Activated CD4-positive, alpha-beta T cell treated with anti-CD3 and anti-CD28 coated beads for 36 hours (primary cell): ENCODE results near the gene SLC7A6. TPM values are rescaled to one million over a fixed set of nuclear protein-coding genes. Genes with fewer than 3 reads are reported as not detected.
"Not testable (repeated sequence)": the region's sequence is repeated elsewhere in the genome, so short reads cannot be mapped to it uniquely, and the experiment has no call there.

Source experiments
- ATAC-seq: fragments of 200-7000 bp; cut with Tn5 transposase; one replicate; pipeline ENCODE4 v1.10.0; 2021; ENCODE audit warnings: mild to moderate bottlenecking, moderate library complexity
- CTCF ChIA-PET: fragments of 350-600 bp; sonication (Branson Sonifier 250); formaldehyde crosslinking; loops from one replicate; lab custom pipeline; 2021; ENCODE audit warnings: antibody characterized with exemption; lab: Charles Lee
- POLR2A ChIA-PET: fragments of 350-600 bp; sonication (Branson Sonifier 250); formaldehyde crosslinking; loops from one replicate; lab custom pipeline; 2021; ENCODE audit warnings: antibody characterized with exemption, inconsistent platforms; lab: Charles Lee
- DNase-seq: peaks from one replicate; pipeline ENCODE4 v3.0.0-alpha.2; 2020
- H3K27ac Mint-ChIP-seq: one replicate; pipeline ENCODE4 v1.8.0; 2021; ENCODE audit warnings: mixed read lengths
- H3K27me3 Mint-ChIP-seq: one replicate; pipeline ENCODE4 v1.8.0; 2021; ENCODE audit warnings: mixed read lengths
- H3K36me3 Mint-ChIP-seq: one replicate; pipeline ENCODE4 v1.8.0; 2021; ENCODE audit warnings: low read depth, mixed read lengths
- H3K4me1 Mint-ChIP-seq: one replicate; pipeline ENCODE4 v1.8.0; 2021; ENCODE audit warnings: mixed read lengths
- H3K4me3 Mint-ChIP-seq: one replicate; pipeline ENCODE4 v1.8.0; 2021; ENCODE audit warnings: mild to moderate bottlenecking, moderate library complexity, mixed read lengths
- H3K9me3 Mint-ChIP-seq: one replicate; pipeline ENCODE4 v1.8.0; 2021; ENCODE audit warnings: low read depth, mixed read lengths
- intact Hi-C, 2 experiments: fragments of 100-400 bp; cut with DNase I in 1 of 2; cut with micrococcal nuclease in 1 of 2; formaldehyde crosslinking; loops; one replicate each; pipeline versions ENCODE4 v1.14.2 to v1.15.1; 2022 to 2024; cut with DNase I, micrococcal nuclease
- total RNA-seq, 2 experiments: library from RNA; stranded (reverse); gene quantifications; one replicate each; pipeline ENCODE4 v1.2.3, GENCODE V29; 2021

Gene SLC7A6
- total RNA-seq, 2 experiments from 2014 or later: 55.7 to 58.7 TPM

DNA sequence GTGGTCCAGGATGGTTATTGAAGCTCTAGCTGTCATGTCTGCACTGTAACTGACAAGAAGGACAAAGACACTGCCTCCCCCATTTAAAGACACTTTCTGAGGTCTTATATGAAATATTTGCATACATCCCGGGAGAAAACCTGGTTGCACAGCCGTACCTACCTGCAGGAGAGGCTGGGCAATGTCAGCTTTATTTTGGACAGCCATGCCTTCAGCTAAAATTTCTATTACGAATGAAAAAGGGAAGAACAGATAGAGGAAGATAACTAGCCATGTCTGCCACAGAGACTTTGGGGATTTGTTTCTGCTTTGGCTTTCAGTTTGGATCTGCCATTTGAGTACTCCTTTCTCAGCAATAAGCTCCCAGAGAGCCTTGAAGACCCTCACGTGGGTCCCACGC, 19.0 kb downstream of the SLC7A6 start:
- DNase-seq: no peak
- CTCF ChIA-PET: interaction anchor here (0.8 to 4.5 kb wide), 11 partner anchors 9 to 199 kb away, joined by 3 to 67 read pairs (median 4); partner anchors contain the start of genes PRMT7, SLC7A6 and SLC7A6OS
- peaks cover 72% of the 10 kb centered on the region for H3K36me3 Mint-ChIP-seq
- peak overlapping the region; percentile 34 for H3K4me3 Mint-ChIP-seq
- no peaks in the 10 kb centered on the region for H3K9me3 Mint-ChIP-seq
- no peak for ATAC-seq
- H3K27ac Mint-ChIP-seq: peak overlapping the region; percentile 96
- H3K4me1 Mint-ChIP-seq: peaks cover 89% of the 10 kb centered on the region
- intact Hi-C loops: no loop called here
- POLR2A ChIA-PET: interaction anchor here (0.5 to 0.7 kb wide), 2 partner anchors 14 to 90 kb away, joined by 3 read pairs; no protein-coding TSS in a partner anchor
- no peaks in the 10 kb centered on the region for H3K27me3 Mint-ChIP-seq

DNA sequence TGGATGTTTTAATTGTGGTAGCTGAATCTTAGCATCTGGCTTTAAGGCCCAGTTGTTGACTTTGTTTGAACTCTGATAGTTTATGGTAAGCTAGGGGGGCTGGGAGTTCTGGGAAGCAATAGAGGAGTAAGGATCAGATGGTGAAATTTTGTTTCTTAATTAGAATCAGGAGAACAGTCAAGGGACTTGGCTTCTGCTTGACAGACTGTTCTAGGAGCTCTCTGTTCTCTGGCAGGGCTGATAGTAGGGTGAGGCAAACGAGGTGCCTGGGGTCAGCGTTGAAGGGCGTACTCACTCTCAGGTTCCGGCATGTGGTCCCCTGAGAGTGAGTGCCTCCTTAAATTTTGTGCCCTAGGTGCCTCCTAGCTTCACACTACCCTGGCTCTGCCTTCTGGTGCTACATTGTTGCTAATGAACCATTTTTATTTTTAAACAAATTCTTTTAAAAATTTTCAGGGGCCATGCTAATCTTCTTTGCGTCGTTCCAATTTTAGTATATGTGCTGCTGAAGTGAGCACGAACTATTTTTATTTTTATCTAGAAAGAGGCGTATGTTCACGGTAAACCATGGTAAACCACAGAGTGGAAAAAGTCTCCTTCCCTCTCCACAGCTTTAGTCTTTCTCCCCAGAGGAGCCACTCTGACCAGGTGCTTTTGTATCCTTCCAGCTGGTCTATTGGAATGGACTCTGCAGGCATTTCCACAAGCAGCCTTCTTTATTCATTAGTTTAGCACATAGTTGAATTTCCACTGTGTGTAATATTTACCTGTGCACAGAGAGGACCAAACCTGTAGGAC, 19.7 kb downstream of the SLC7A6 start:
- Mint-ChIP-seq H3K36me3 (peaks cover 70% of the 10 kb centered on the region), H3K27ac (peak overlapping the region; percentile 96), H3K27me3 (no peaks in the 10 kb centered on the region), H3K4me3 (peak overlapping the region; percentile 34), H3K9me3 (no peaks in the 10 kb centered on the region), H3K4me1 (peaks cover 94% of the 10 kb centered on the region)
- ATAC-seq: peak; percentile 23
- peak; percentile 46 for DNase-seq
- POLR2A ChIA-PET: interaction anchor here (0.5 to 0.6 kb wide), 2 partner anchors 15 to 21 kb away, joined by 3 to 5 read pairs; no protein-coding TSS in a partner anchor
- intact Hi-C loops: loop anchor here in 1 of 2 experiments (2.0 kb wide), 1 partner anchor 19 kb away; the partner anchor contains the start of gene SLC7A6
- CTCF ChIA-PET: interaction anchor here (0.8 to 4.5 kb wide), 12 partner anchors 8 to 200 kb away, joined by 3 to 67 read pairs (median 4); partner anchors contain the start of genes PRMT7, SLC7A6 and SLC7A6OS

DNA sequence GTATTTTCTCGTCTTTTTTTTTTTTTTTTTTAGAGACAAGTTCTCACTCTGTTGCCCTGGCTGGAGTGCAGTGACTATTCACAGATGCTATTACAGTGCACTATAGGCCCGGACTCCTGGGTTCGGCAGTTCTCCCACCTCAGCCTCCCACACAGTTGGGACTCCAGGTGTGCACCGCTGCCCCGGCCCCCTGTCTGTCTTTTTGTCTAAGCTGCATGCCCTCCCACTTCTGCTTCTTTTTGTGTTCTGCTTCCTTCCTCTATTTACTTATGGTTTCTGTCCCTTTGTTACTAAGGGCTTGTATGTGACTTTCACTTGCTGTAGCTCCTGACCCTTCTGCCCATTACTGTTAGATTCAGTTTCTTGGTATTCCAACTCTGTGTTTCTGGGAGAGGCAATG, 20.5 kb downstream of the SLC7A6 start:
- POLR2A ChIA-PET: interaction anchor here (0.8 to 2.7 kb wide), 2 partner anchors 20 to 26 kb away, joined by 3 to 14 read pairs; partner anchors contain the start of genes PRMT7, SLC7A6 and SLC7A6OS
- H3K27ac Mint-ChIP-seq: peak overlapping the region; percentile 96
- no peaks in the 10 kb centered on the region for H3K27me3 Mint-ChIP-seq
- CTCF ChIA-PET: interaction anchor here (0.7 to 4.5 kb wide), 8 partner anchors 10 to 131 kb away, joined by 3 to 67 read pairs (median 5); partner anchors contain the start of gene SLC7A6
- intact Hi-C loops: loop anchor here in 1 of 2 experiments (2.0 kb wide), 1 partner anchor 20 kb away; the partner anchor contains the start of gene SLC7A6
- DNase-seq (no peak), ATAC-seq (no peak)
- H3K4me1 Mint-ChIP-seq: peaks cover 96% of the 10 kb centered on the region
- H3K4me3 Mint-ChIP-seq: peak overlapping the region; percentile 34
- no peaks in the 10 kb centered on the region for H3K9me3 Mint-ChIP-seq
- H3K36me3 Mint-ChIP-seq: peaks cover 65% of the 10 kb centered on the region

DNA sequence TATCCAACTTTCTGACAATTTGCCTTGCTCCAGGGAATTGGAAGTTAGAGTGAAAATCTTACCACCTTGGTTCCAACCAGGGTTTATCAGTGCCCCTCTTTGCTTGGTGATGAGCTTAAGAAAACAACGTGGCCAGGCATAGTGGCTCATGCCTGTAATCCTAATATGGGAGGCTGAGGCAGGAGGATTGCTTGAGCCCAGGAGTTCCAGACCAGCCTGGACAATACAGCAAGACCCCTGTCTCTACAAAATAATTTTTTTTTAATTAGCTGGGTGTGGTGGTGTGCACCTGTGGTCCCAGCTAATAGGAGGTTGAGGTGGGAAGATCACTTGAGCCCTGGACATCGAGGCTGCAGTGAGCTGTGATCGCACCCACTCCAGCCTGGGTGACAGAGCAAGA, 21.4 kb downstream of the SLC7A6 start:
- POLR2A ChIA-PET: interaction anchor here (0.8 to 2.7 kb wide), 2 partner anchors 21 to 25 kb away, joined by 3 to 14 read pairs; partner anchors contain the start of genes PRMT7, SLC7A6 and SLC7A6OS
- H3K36me3 Mint-ChIP-seq: peaks cover 70% of the 10 kb centered on the region
- peak overlapping the region; percentile 61 for H3K4me3 Mint-ChIP-seq
- H3K9me3 Mint-ChIP-seq: no peaks in the 10 kb centered on the region
- no peaks in the 10 kb centered on the region for H3K27me3 Mint-ChIP-seq
- peaks cover 99% of the 10 kb centered on the region for H3K4me1 Mint-ChIP-seq
- intact Hi-C loops: loop anchor here (1.0 to 2.0 kb wide), 2 partner anchors 21 to 25 kb away; partner anchors contain the start of genes SLC7A6 (in 2 of the 2) and SLC7A6OS (in 1 of the 2)
- H3K27ac Mint-ChIP-seq: peak overlapping the region; percentile 96
- DNase-seq: no peak
- no peak for ATAC-seq
- CTCF ChIA-PET: interaction anchor here (0.8 to 4.5 kb wide), 9 partner anchors 9 to 66 kb away, joined by 3 to 67 read pairs (median 5); partner anchors contain the start of gene SLC7A6

DNA sequence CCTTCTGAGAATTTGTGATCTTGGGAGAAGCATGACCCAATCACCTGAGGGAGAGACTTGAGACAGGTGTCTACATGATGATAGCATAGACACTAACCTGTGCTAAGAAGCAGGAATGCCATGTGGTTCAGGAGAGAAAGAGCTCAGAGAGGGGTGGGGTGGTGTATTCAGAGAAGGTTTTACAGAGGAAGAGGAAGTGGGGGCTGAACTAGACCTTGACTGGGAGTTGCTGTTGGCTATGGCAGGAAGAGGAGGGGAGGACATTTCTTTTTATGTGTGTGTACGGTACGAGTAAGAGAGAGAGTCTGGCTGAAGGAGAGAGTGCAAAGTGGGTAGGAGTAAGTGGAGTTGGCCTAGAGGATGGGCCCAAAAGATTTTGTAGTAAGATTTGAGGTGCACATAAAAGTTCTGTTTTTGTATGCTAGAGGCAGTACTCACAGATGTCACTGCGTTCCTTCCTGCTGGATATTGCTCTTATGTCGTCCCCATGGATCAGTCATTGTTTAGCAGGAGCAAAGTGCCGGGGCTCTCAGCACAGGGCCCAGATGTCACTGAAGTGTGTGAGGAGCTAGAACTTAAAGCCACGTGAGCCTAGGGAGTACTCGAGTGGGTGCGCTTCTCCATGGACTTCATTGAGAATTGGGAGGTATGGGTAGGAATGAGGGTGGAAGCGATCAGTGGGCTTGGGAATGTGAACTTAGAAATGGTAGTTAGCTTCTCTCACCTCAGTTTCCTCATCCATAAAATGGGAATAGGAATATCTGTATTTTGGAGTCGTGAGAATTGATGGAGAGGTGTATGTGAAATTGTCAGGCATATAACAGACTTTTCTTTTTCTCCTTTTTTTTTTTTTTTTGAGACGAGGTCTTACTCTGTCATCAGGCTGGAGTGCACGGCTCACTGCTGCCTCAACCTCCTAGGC, 22.1 kb downstream of the SLC7A6 start:
- H3K27ac Mint-ChIP-seq: peak overlapping the region; percentile 96
- intact Hi-C loops: loop anchor here in 1 of 2 experiments (1.0 to 2.0 kb wide), 2 partner anchors 22 to 24 kb away; partner anchors contain the start of genes SLC7A6 and SLC7A6OS
- POLR2A ChIA-PET: interaction anchor here (0.6 to 2.7 kb wide), 2 partner anchors 17 to 22 kb away, joined by 4 to 14 read pairs; partner anchors contain the start of gene SLC7A6
- no peak for DNase-seq
- peak; percentile 31 for ATAC-seq
- H3K4me3 Mint-ChIP-seq: peak overlapping the region; percentile 61
- H3K4me1 Mint-ChIP-seq: peaks cover 99% of the 10 kb centered on the region
- H3K27me3 Mint-ChIP-seq: no peaks in the 10 kb centered on the region
- H3K36me3 Mint-ChIP-seq: peaks cover 70% of the 10 kb centered on the region
- CTCF ChIA-PET: interaction anchor here (0.6 to 4.5 kb wide), 10 partner anchors 9 to 48 kb away, joined by 3 to 67 read pairs (median 4); partner anchors contain the start of genes PRMT7, SLC7A6 and SLC7A6OS
- no peaks in the 10 kb centered on the region for H3K9me3 Mint-ChIP-seq

DNA sequence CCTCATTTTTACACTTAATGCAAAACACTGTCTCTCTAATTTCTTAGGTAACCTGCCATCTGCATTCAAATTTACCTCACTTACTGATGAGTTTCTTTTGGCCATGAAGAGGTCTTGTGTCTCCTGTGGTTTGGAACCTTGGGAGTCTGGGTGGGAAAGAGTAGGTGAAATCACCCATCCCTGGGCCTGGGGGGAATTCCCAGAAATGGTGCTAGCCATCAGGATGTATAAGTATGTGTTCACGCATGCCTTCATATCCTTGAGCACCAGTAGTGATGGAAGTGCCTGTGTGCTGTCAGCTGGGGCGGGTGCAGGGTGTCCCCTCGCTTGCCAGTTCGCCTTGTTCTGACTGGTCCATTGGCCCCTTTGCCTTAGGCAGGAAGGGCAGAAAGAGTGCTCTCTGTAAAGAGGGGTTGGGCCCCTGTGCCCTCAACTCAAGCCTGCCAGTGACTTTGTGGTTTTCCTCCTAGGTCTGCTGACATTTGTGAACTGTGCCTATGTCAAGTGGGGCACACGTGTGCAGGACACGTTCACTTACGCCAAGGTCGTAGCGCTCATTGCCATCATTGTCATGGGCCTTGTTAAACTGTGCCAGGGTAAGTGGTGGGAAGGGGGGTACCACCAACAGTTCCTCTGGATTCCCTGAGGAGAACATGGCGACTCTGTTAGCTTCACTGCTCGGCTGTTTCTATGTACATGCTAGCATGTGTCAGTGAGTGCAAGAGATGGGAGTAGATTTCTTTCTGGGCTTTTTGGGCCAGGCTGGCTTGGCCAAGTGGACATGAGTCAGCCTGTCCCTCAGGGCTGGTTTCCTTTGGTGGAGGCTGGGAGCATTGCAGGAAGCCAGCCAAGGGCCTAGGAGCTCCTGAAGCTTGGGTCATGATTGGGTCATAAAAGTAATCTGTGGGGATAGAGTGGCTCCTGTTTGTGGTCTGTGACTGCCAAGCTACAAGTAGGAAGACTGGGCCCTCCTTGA, 23.2 kb downstream of the SLC7A6 start:
- Mint-ChIP-seq H3K4me1 (peaks cover 96% of the 10 kb centered on the region), H3K36me3 (peaks cover 65% of the 10 kb centered on the region), H3K27me3 (no peaks in the 10 kb centered on the region), H3K9me3 (no peaks in the 10 kb centered on the region), H3K4me3 (peak overlapping the region; percentile 26), H3K27ac (peak overlapping the region; percentile 96)
- intact Hi-C loops: loop anchor here in 1 of 2 experiments (2.0 kb wide), 2 partner anchors 13 to 23 kb away; partner anchors contain the start of gene SLC7A6
- ChIA-PET CTCF (interaction anchor here (0.8 to 6.1 kb wide), 17 partner anchors 11 to 42 kb away, joined by 3 to 32 read pairs (median 5); partner anchors contain the start of genes PRMT7, SLC7A6 and SLC7A6OS), POLR2A (interaction anchor here (0.6 to 2.7 kb wide), 2 partner anchors 23 to 30 kb away, joined by 4 to 14 read pairs; partner anchors contain the start of gene SLC7A6)
- peak; percentile 34 for ATAC-seq
- peak; percentile 64 for DNase-seq

DNA sequence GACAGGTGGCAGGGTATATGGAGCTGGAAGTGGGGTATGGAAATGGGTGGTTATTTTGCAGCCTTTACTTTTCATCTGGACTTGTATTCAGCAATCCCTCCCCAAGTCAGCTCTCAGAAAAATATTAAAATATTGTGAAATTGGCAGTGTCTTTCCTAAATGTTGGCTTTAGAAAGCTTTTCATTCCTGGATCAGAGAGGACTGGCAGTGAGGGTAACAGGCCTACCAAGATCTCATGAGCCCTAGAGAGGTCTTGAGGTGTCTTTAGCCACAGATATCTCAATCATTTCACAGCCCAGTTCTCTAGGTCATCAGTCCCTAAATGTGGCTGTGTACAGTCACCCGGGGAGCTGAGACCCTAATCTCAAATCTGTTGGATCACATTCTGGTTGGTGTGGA, 23.9 kb downstream of the SLC7A6 start:
- Mint-ChIP-seq H3K27ac (peak overlapping the region; percentile 96), H3K4me3 (no peak overlapping the region), H3K36me3 (peaks cover 63% of the 10 kb centered on the region), H3K4me1 (peaks cover 93% of the 10 kb centered on the region), H3K27me3 (no peaks in the 10 kb centered on the region), H3K9me3 (no peaks in the 10 kb centered on the region)
- ChIA-PET CTCF (interaction anchor here (0.7 to 6.1 kb wide), 14 partner anchors 11 to 227 kb away, joined by 3 to 32 read pairs (median 5); partner anchors contain the start of genes PRMT7, SLC7A6 and SLC7A6OS), POLR2A (interaction anchor here (0.6 kb wide), 1 partner anchor 29 kb away, joined by 4 read pairs; no protein-coding TSS in a partner anchor)
- ATAC-seq: no peak
- no peak for DNase-seq
- intact Hi-C loops: loop anchor here in 1 of 2 experiments (2.0 kb wide), 1 partner anchor 13 kb away; no protein-coding TSS in a partner anchor

DNA sequence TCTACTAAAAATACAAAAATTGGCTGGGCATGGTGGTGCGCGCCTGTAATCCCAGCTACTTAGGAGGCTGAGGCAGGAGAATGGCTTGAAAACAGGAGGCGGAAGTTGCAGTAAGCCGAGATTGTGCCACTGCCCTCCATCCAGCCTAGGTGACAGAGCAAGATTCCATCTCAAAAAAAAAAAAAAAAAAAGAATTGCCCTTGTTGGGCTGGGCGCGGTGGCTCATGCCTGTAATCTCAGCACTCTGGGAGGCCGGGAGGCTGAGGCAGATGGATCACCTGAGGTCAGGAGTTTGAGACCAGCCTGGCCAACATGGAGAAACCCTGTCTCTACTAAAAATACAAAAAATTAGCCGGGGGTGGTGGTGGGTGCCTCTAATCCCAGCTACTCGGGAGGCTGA, 24.5 kb downstream of the SLC7A6 start:
- not testable (repeated sequence) for ATAC-seq, H3K9me3 Mint-ChIP-seq, H3K4me3 Mint-ChIP-seq, DNase-seq, H3K27me3 Mint-ChIP-seq
- Mint-ChIP-seq H3K4me1 (peaks cover 92% of the 10 kb centered on the region), H3K27ac (peak overlapping the region; percentile 96), H3K36me3 (peaks cover 63% of the 10 kb centered on the region)
- ChIA-PET POLR2A (interaction anchor here (1.0 to 2.3 kb wide), 2 partner anchors 25 to 30 kb away, joined by 5 to 11 read pairs; partner anchors contain the start of gene SLC7A6), CTCF (interaction anchor here (0.6 to 6.1 kb wide), 17 partner anchors 9 to 1064 kb away, joined by 3 to 32 read pairs (median 5); partner anchors contain the start of genes PRMT7, SLC7A6 and SLC7A6OS)
- intact Hi-C loops: loop anchor here (1.0 to 2.0 kb wide), 3 partner anchors 13 to 24 kb away; partner anchors contain the start of gene SLC7A6 (in 1 of the 2)

DNA sequence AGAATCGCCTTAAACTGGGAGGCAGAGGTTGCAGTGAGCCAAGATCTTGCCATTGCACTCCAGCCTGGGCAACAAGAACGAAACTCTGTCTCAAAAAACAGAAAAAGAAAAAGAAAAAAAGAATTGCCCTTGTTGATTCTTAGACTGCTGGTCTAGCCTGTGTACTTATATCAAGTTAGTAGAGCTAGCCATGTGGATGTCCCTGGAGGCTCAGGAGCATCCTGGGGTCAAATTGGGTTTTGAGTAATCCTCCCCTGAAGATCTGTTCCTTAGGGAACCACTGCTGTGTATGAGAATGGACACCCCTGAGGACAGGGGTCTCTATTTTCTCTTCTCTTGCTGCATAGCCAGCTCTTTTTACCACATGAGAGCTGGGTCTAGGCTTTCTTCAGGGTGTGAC, 24.9 kb downstream of the SLC7A6 start:
- DNase-seq (no peak), ATAC-seq (no peak)
- Mint-ChIP-seq H3K4me3 (peak overlapping the region; percentile 0), H3K27ac (peak overlapping the region; percentile 96), H3K36me3 (peaks cover 62% of the 10 kb centered on the region), H3K9me3 (no peaks in the 10 kb centered on the region), H3K4me1 (peaks cover 88% of the 10 kb centered on the region), H3K27me3 (no peaks in the 10 kb centered on the region)
- intact Hi-C loops: loop anchor here (1.0 to 2.0 kb wide), 3 partner anchors 14 to 25 kb away; partner anchors contain the start of gene SLC7A6 (in 1 of the 2)
- ChIA-PET CTCF (interaction anchor here (0.6 to 6.1 kb wide), 13 partner anchors 10 to 1063 kb away, joined by 3 to 32 read pairs (median 7); partner anchors contain the start of genes PRMT7, SLC7A6 and SLC7A6OS), POLR2A (interaction anchor here (0.9 to 2.3 kb wide), 4 partner anchors 12 to 30 kb away, joined by 4 to 11 read pairs (median 5); partner anchors contain the start of gene SLC7A6)
